ENCODE measurements around the gene CLRN3.

CLRN3 gene

GRCh38 chr10:127892743-127893142 lies at the start of gene CLRN3:
TSS of gene CLRN3 (minus strand) at chr10:127892941. CDS start at chr10:127892784, 157 bp downstream.
- no peak for DNase-seq (ENCODE audit: low spot score)

- DNase-seq (ENCODE audit: low spot score) = no peak
Observed at GRCh38 chr10:127940866-127941640, 48.3 kb upstream of the CLRN3 start.

- DNase-seq (ENCODE audit: low spot score) = no peak
Observed at GRCh38 chr10:127939786-127940330, 47.1 kb upstream of the CLRN3 start.

- no peak for DNase-seq (ENCODE audit: low spot score)
Observed at GRCh38 chr10:127937915-127938463, 45.2 kb upstream of the CLRN3 start.

GRCh38 chr10:127937069-127937468 lies 44.3 kb upstream of the CLRN3 start:
- no peak for DNase-seq (ENCODE audit: low spot score)

- no peak for DNase-seq (ENCODE audit: low spot score)
Observed at GRCh38 chr10:127935071-127935561, 42.4 kb upstream of the CLRN3 start.

- no peak for DNase-seq (ENCODE audit: low spot score)
Observed at GRCh38 chr10:127934383-127934782, 41.6 kb upstream of the CLRN3 start.

- DNase-seq (ENCODE audit: low spot score) = no peak
Observed at GRCh38 chr10:127933271-127933670, 40.5 kb upstream of the CLRN3 start.

GRCh38 chr10:127932521-127933270 lies 40.0 kb upstream of the CLRN3 start:
- no peak for DNase-seq (ENCODE audit: low spot score)

GRCh38 chr10:127928021-127928806 lies 35.5 kb upstream of the CLRN3 start:
- DNase-seq (ENCODE audit: low spot score) = no peak

- no peak for DNase-seq (ENCODE audit: low spot score)
Observed at GRCh38 chr10:127926455-127926854, 33.7 kb upstream of the CLRN3 start.

- no peak for DNase-seq (ENCODE audit: low spot score)
Observed at GRCh38 chr10:127925471-127926207, 32.9 kb upstream of the CLRN3 start.

GRCh38 chr10:127923646-127924045 lies 30.9 kb upstream of the CLRN3 start:
- DNase-seq (ENCODE audit: low spot score) = no peak

GRCh38 chr10:127922675-127923366 lies 30.1 kb upstream of the CLRN3 start:
- no peak for DNase-seq (ENCODE audit: low spot score)

- DNase-seq (ENCODE audit: low spot score) = no peak
Observed at GRCh38 chr10:127922206-127922605, 29.5 kb upstream of the CLRN3 start.

GRCh38 chr10:127921753-127922145 lies 29.0 kb upstream of the CLRN3 start:
- no peak for DNase-seq (ENCODE audit: low spot score)

- DNase-seq (ENCODE audit: low spot score) = no peak
Observed at GRCh38 chr10:127921075-127921752, 28.5 kb upstream of the CLRN3 start.

GRCh38 chr10:127920306-127921074 lies 27.7 kb upstream of the CLRN3 start:
- DNase-seq (ENCODE audit: low spot score) = no peak
